Activated CD4-positive, alpha-beta memory T cell treated with anti-CD3 and anti-CD28 coated beads, Interleukin-2, amount 10 ng/mL, durations not matched to agents 7 days and 5 days (primary cell): ENCODE measurements around the gene LDLRAD2. TPM values are rescaled to one million over a fixed set of nuclear protein-coding genes. Genes with fewer than 3 reads are reported as not detected.
A peak's percentile ranks its signal among the peaks of the same experiment; 100 is the strongest.
"Not testable (repeated sequence)": the region's sequence is repeated elsewhere in the genome, so short reads cannot be mapped to it uniquely, and the experiment has no call there.

Source experiments
- CTCF ChIA-PET: fragments of 350-600 bp; sonication (Branson Sonifier 250); formaldehyde crosslinking; loops from one replicate; lab custom pipeline; 2021; ENCODE audit warnings: antibody characterized with exemption, inconsistent platforms; lab: Charles Lee
- POLR2A ChIA-PET: fragments of 350-600 bp; sonication (Branson Sonifier 250); formaldehyde crosslinking; loops from one replicate; lab custom pipeline; 2021; ENCODE audit warnings: antibody characterized with exemption; lab: Charles Lee
- DNase-seq: peaks from one replicate; pipeline ENCODE4 v3.0.0-alpha.2; 2020
- H3K27ac Mint-ChIP-seq: one replicate; pipeline ENCODE4 v1.8.0; 2021; ENCODE audit warnings: mild to moderate bottlenecking, mixed read lengths
- H3K27me3 Mint-ChIP-seq: one replicate; pipeline ENCODE4 v1.8.0; 2021; ENCODE audit warnings: mixed read lengths
- H3K36me3 Mint-ChIP-seq: one replicate; pipeline ENCODE4 v1.8.0; 2021; ENCODE audit warnings: low read depth, mixed read lengths
- H3K4me1 Mint-ChIP-seq: one replicate; pipeline ENCODE4 v1.8.0; 2021; ENCODE audit warnings: mixed read lengths
- H3K4me3 Mint-ChIP-seq: one replicate; pipeline ENCODE4 v1.8.0; 2021; ENCODE audit warnings: mild to moderate bottlenecking, mixed read lengths
- H3K9me3 Mint-ChIP-seq: one replicate; pipeline ENCODE4 v1.8.0; 2021; ENCODE audit warnings: mixed read lengths
- total RNA-seq, 2 experiments: library from RNA; stranded (reverse); gene quantifications; one replicate each; pipeline ENCODE4 v1.2.3, GENCODE V29; 2021

LDLRAD2 gene
- total RNA-seq: not detected

- H3K36me3 Mint-ChIP-seq: no peaks in the 10 kb centered on the region
- H3K4me1 Mint-ChIP-seq: peaks cover 5% of the 10 kb centered on the region
- DNase-seq: no peak
- ChIA-PET POLR2A (no interaction called here), CTCF (no interaction called here)
- H3K4me3 Mint-ChIP-seq: no peak within 1 kb of the TSS
- H3K27me3 Mint-ChIP-seq: peaks cover 20% of the 10 kb centered on the region
- no peak within 1 kb of the TSS for H3K27ac Mint-ChIP-seq
- H3K9me3 Mint-ChIP-seq: no peaks in the 10 kb centered on the region
These were observed at the start of gene LDLRAD2 for GRCh38 chr1:21811875-21812305. TSS of gene LDLRAD2 (plus strand) at chr1:21812265. CDS start at chr1:21812452, 187 bp downstream.

- Mint-ChIP-seq H3K4me3 (no peak overlapping the region), H3K36me3 (peaks cover 2% of the 10 kb centered on the region), H3K4me1 (peaks cover 46% of the 10 kb centered on the region), H3K9me3 (no peaks in the 10 kb centered on the region), H3K27ac (no peak overlapping the region), H3K27me3 (no peaks in the 10 kb centered on the region)
- no peak for DNase-seq
- ChIA-PET CTCF (no interaction called here), POLR2A (interaction anchor here (1.6 kb wide), 1 partner anchor 20 kb away, joined by 4 read pairs; the partner anchor contains the start of gene USP48)
These were observed 48.8 kb upstream of the LDLRAD2 start for GRCh38 chr1:21763236-21763635.

- H3K36me3 Mint-ChIP-seq: peaks cover 3% of the 10 kb centered on the region
- H3K27ac Mint-ChIP-seq: no peak overlapping the region
- POLR2A ChIA-PET: interaction anchor here (1.6 kb wide), 1 partner anchor 19 kb away, joined by 4 read pairs; the partner anchor contains the start of gene USP48
- no peaks in the 10 kb centered on the region for H3K27me3 Mint-ChIP-seq
- peaks cover 52% of the 10 kb centered on the region for H3K4me1 Mint-ChIP-seq
- DNase-seq: no peak
- no peaks in the 10 kb centered on the region for H3K9me3 Mint-ChIP-seq
- CTCF ChIA-PET: no interaction called here
- H3K4me3 Mint-ChIP-seq: no peak overlapping the region
These were observed 48.2 kb upstream of the LDLRAD2 start for GRCh38 chr1:21763694-21764419.

GRCh38 chr1:21764615-21765423 lies 47.2 kb upstream of the LDLRAD2 start:
- peaks cover 55% of the 10 kb centered on the region for H3K4me1 Mint-ChIP-seq
- DNase-seq: no peak
- H3K36me3 Mint-ChIP-seq: peaks cover 7% of the 10 kb centered on the region
- H3K4me3 Mint-ChIP-seq: no peak overlapping the region
- no peaks in the 10 kb centered on the region for H3K9me3 Mint-ChIP-seq
- ChIA-PET CTCF (interaction anchor here (0.7 kb wide), 1 partner anchor 252 kb away, joined by 4 read pairs; no protein-coding TSS in a partner anchor), POLR2A (no interaction called here)
- no peak overlapping the region for H3K27ac Mint-ChIP-seq
- H3K27me3 Mint-ChIP-seq: no peaks in the 10 kb centered on the region

GRCh38 chr1:21766210-21766609 lies 45.9 kb upstream of the LDLRAD2 start:
- DNase-seq: no peak
- no peak overlapping the region for H3K27ac Mint-ChIP-seq
- ChIA-PET POLR2A (interaction anchor here (5.4 kb wide), 1 partner anchor 16 kb away, joined by 34 read pairs; the partner anchor contains the start of gene USP48), CTCF (no interaction called here)
- H3K4me3 Mint-ChIP-seq: no peak overlapping the region
- H3K27me3 Mint-ChIP-seq: no peaks in the 10 kb centered on the region
- H3K36me3 Mint-ChIP-seq: peaks cover 12% of the 10 kb centered on the region
- no peaks in the 10 kb centered on the region for H3K9me3 Mint-ChIP-seq
- peaks cover 60% of the 10 kb centered on the region for H3K4me1 Mint-ChIP-seq

- H3K27me3 Mint-ChIP-seq, DNase-seq, H3K27ac Mint-ChIP-seq, H3K4me3 Mint-ChIP-seq, H3K9me3 Mint-ChIP-seq: not testable (repeated sequence)
- Mint-ChIP-seq H3K36me3 (peaks cover 12% of the 10 kb centered on the region), H3K4me1 (peaks cover 62% of the 10 kb centered on the region)
- ChIA-PET POLR2A (interaction anchor here (5.4 kb wide), 1 partner anchor 15 kb away, joined by 34 read pairs; the partner anchor contains the start of gene USP48), CTCF (interaction anchor here (0.6 kb wide), 1 partner anchor 10 kb away, joined by 3 read pairs; no protein-coding TSS in a partner anchor)
These were observed 45.0 kb upstream of the LDLRAD2 start for GRCh38 chr1:21767106-21767505.

GRCh38 chr1:21770201-21770600 lies 41.9 kb upstream of the LDLRAD2 start:
- Mint-ChIP-seq H3K27ac (no peak overlapping the region), H3K36me3 (peaks cover 12% of the 10 kb centered on the region), H3K4me1 (peaks cover 62% of the 10 kb centered on the region), H3K4me3 (no peak overlapping the region), H3K27me3 (no peaks in the 10 kb centered on the region), H3K9me3 (no peaks in the 10 kb centered on the region)
- DNase-seq: no peak
- ChIA-PET CTCF (interaction anchor here (0.6 to 1.5 kb wide), 2 partner anchors 12 to 111 kb away, joined by 3 to 5 read pairs; no protein-coding TSS in a partner anchor), POLR2A (interaction anchor here (5.4 kb wide), 1 partner anchor 12 kb away, joined by 34 read pairs; the partner anchor contains the start of gene USP48)

- H3K27me3 Mint-ChIP-seq, H3K4me3 Mint-ChIP-seq, DNase-seq, H3K27ac Mint-ChIP-seq, H3K9me3 Mint-ChIP-seq: not testable (repeated sequence)
- ChIA-PET POLR2A (interaction anchor here (5.4 kb wide), 1 partner anchor 12 kb away, joined by 34 read pairs; the partner anchor contains the start of gene USP48), CTCF (interaction anchor here (0.6 to 1.5 kb wide), 2 partner anchors 12 to 111 kb away, joined by 3 to 5 read pairs; no protein-coding TSS in a partner anchor)
- Mint-ChIP-seq H3K4me1 (peaks cover 62% of the 10 kb centered on the region), H3K36me3 (peaks cover 12% of the 10 kb centered on the region)
These were observed 41.5 kb upstream of the LDLRAD2 start for GRCh38 chr1:21770602-21771001.

GRCh38 chr1:21771672-21772071 lies 40.4 kb upstream of the LDLRAD2 start:
- H3K27ac Mint-ChIP-seq, H3K27me3 Mint-ChIP-seq, H3K9me3 Mint-ChIP-seq, H3K4me3 Mint-ChIP-seq, CTCF ChIA-PET, POLR2A ChIA-PET, DNase-seq: not testable (repeated sequence)
- Mint-ChIP-seq H3K4me1 (peaks cover 62% of the 10 kb centered on the region), H3K36me3 (peaks cover 12% of the 10 kb centered on the region)

GRCh38 chr1:21773585-21773984 lies 38.5 kb upstream of the LDLRAD2 start:
- Mint-ChIP-seq H3K27me3 (no peaks in the 10 kb centered on the region), H3K9me3 (no peaks in the 10 kb centered on the region), H3K4me1 (peaks cover 64% of the 10 kb centered on the region), H3K36me3 (peaks cover 24% of the 10 kb centered on the region), H3K27ac (peak overlapping the region; percentile 71), H3K4me3 (no peak overlapping the region)
- ChIA-PET CTCF (interaction anchor here (1.1 kb wide), 1 partner anchor 8 kb away, joined by 3 read pairs; no protein-coding TSS in a partner anchor), POLR2A (interaction anchor here (1.4 to 3.0 kb wide), 2 partner anchors 9 to 251 kb away, joined by 4 to 21 read pairs; partner anchors contain the start of gene USP48)
- peak; percentile 41 for DNase-seq

GRCh38 chr1:21774835-21775549 lies 37.1 kb upstream of the LDLRAD2 start:
- Mint-ChIP-seq H3K27me3 (no peaks in the 10 kb centered on the region), H3K9me3 (no peaks in the 10 kb centered on the region), H3K4me3 (no peak overlapping the region), H3K36me3 (peaks cover 20% of the 10 kb centered on the region), H3K4me1 (peaks cover 61% of the 10 kb centered on the region), H3K27ac (no peak overlapping the region)
- ChIA-PET POLR2A (interaction anchor here (1.4 to 3.0 kb wide), 2 partner anchors 8 to 250 kb away, joined by 4 to 21 read pairs; partner anchors contain the start of gene USP48), CTCF (no interaction called here)
- DNase-seq: no peak

GRCh38 chr1:21775550-21775914 lies 36.5 kb upstream of the LDLRAD2 start:
- Mint-ChIP-seq H3K36me3 (peaks cover 21% of the 10 kb centered on the region), H3K27me3 (no peaks in the 10 kb centered on the region), H3K9me3 (no peaks in the 10 kb centered on the region), H3K4me1 (peaks cover 63% of the 10 kb centered on the region), H3K27ac (peak overlapping the region; percentile 56), H3K4me3 (no peak overlapping the region)
- DNase-seq: no peak
- ChIA-PET POLR2A (no interaction called here), CTCF (no interaction called here)
